RWPE2 (cell line): ENCODE data around the gene BCL2.

Experiments
- ATAC-seq: fragments of 200-7000 bp; cut with Tn5 transposase; 3 replicates; pipeline ENCODE4 v1.9.1; 2021; ENCODE audit warnings: low read depth
- DNase-seq: peaks from one replicate; pipeline ENCODE4 v3.0.0-alpha.2; 2020; ENCODE audit warnings: low spot score
- H3K27ac ChIP-seq: fragments of 450-650 bp; 2 replicates; pipeline ENCODE4 v1.5.1; 2017; ENCODE audit warnings: mild to moderate bottlenecking; ENCODE audit not compliant: poor library complexity, severe bottlenecking
- H3K27me3 ChIP-seq: fragments of 250-450 bp; sonication (Bioruptor Pico); 2 replicates; pipeline ENCODE4 v1.5.1; 2021; ENCODE audit warnings: mild to moderate bottlenecking, moderate library complexity; ENCODE audit not compliant: insufficient read depth, poor library complexity, severe bottlenecking
- H3K36me3 ChIP-seq: fragments of 250-450 bp; sonication (Bioruptor Pico); 2 replicates; pipeline ENCODE4 v1.5.1; 2020; ENCODE audit warnings: low read depth, mild to moderate bottlenecking, moderate library complexity
- H3K4me1 ChIP-seq: fragments of 250-450 bp; sonication (Bioruptor Pico); 2 replicates; pipeline ENCODE4 v1.5.1; 2021; ENCODE audit warnings: mild to moderate bottlenecking, moderate library complexity; ENCODE audit not compliant: insufficient read depth, poor library complexity, severe bottlenecking
- H3K4me3 ChIP-seq: fragments of 250-450 bp; sonication (Bioruptor Pico); 2 replicates; pipeline ENCODE4 v1.5.1; 2021; ENCODE audit warnings: mild to moderate bottlenecking, moderate library complexity; ENCODE audit not compliant: severe bottlenecking
- H3K9me3 ChIP-seq: fragments of 250-450 bp; sonication (Bioruptor Pico); 2 replicates; pipeline ENCODE4 v1.5.1; 2021; ENCODE audit warnings: mild to moderate bottlenecking, moderate library complexity; ENCODE audit not compliant: severe bottlenecking
- CTCF ChIP-seq: fragments of 450-650 bp; IDR thresholded peaks from one replicate; pipeline ENCODE4 v1.5.1; 2017; ENCODE audit warnings: mild to moderate bottlenecking, moderate library complexity; ENCODE audit not compliant: poor library complexity, severe bottlenecking

BCL2 gene

DNA sequence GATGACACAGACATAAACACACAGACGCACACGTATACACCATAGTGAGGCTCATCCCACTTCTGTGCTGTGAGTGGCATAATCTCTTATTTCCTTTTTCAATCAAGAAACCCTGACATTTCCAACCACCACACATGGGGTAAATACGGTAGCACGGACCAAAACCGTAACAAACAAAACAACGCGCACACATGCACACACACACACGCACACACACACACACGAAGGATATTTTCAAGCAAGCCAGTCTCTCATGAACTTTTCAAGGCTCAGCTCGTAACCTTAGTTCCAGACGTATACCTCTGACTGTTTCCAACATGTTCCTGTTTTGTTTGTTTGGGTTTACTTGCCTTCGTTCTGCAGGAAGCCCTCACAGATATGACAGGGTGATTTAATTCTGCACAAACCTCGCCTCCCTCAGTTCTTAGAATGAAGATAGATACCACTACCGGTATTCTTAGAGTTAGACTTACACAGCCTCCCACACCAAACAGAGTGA is 119.8 kb downstream of the BCL2 start:
- Histone ChIP-seq H3K4me1 (no peaks in the 10 kb centered on the region), H3K4me3 (no peak overlapping the region), H3K36me3 (no peaks in the 10 kb centered on the region), H3K27me3 (no peaks in the 10 kb centered on the region), H3K27ac (no peak overlapping the region), H3K9me3 (no peaks in the 10 kb centered on the region)
- TF ChIP-seq CTCF, result no peak
- ATAC-seq (no peak), DNase-seq (no peak)

GRCh38 chr18:63198868-63199742 is 120.5 kb downstream of the BCL2 start:
- no peak for TF ChIP-seq CTCF
- Histone ChIP-seq H3K27ac (no peak overlapping the region), H3K36me3 (no peaks in the 10 kb centered on the region), H3K4me3 (no peak overlapping the region), H3K4me1 (no peaks in the 10 kb centered on the region), H3K9me3 (no peaks in the 10 kb centered on the region), H3K27me3 (no peaks in the 10 kb centered on the region)
- no peak for DNase-seq
- ATAC-seq, result no peak

GRCh38 chr18:63198098-63198760 is 121.3 kb downstream of the BCL2 start:
- Histone ChIP-seq H3K36me3 (no peaks in the 10 kb centered on the region), H3K4me3 (no peak overlapping the region), H3K27me3 (no peaks in the 10 kb centered on the region), H3K27ac (no peak overlapping the region), H3K9me3 (no peaks in the 10 kb centered on the region), H3K4me1 (no peaks in the 10 kb centered on the region)
- no peak for ATAC-seq
- no peak for TF ChIP-seq CTCF
- no peak for DNase-seq

DNA sequence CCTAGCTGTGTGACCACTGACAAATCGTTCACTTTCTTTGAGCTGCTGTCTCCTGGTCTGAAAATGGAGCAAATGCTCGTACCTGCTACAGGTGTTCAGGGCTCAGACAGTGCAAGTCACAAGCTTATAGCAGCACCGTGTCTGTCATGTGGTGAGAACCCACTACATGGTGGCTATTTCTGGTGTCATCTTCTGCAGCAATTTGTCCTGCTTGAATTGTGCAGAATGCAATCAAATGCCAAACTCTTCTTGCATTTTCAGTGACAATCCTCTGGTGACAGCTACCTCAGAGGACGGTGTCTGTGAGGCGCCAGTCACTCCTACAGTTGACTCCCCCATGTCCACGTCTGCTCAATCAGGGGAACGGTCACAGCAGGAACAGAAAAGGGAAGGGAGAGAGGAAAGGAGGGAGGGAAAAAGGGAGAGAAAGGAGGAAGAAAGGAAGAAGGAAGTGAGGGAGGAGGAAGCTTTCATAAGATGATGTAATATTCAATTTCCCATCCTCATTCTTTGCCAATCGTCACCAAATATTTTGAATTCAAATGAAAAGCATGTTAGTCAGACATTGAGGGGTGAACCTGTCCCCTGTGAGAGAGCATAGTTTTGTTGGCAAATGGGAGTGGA is 122.2 kb downstream of the BCL2 start:
- no peaks in the 10 kb centered on the region for H3K4me1 ChIP-seq
- H3K9me3 ChIP-seq, result no peaks in the 10 kb centered on the region
- no peaks in the 10 kb centered on the region for H3K27me3 ChIP-seq
- no peak for DNase-seq
- H3K36me3 ChIP-seq, result no peaks in the 10 kb centered on the region
- ATAC-seq, result no peak
- TF ChIP-seq CTCF, result no peak
- H3K4me3 ChIP-seq, result no peak overlapping the region
- H3K27ac ChIP-seq, result no peak overlapping the region
